Activated CD4-positive, alpha-beta T cell treated with anti-CD3 and anti-CD28 coated beads for 36 hours (primary cell): Measurements from ENCODE around the gene NEO1. TPM values are rescaled to one million over a fixed set of nuclear protein-coding genes. Genes with fewer than 3 reads are reported as not detected.

Experiments used
- ATAC-seq: fragments of 200-7000 bp; cut with Tn5 transposase; one replicate; pipeline ENCODE4 v1.10.0; 2021; ENCODE audit warnings: mild to moderate bottlenecking, moderate library complexity
- CTCF ChIA-PET: fragments of 350-600 bp; sonication (Branson Sonifier 250); formaldehyde crosslinking; loops from one replicate; lab custom pipeline; 2021; ENCODE audit warnings: antibody characterized with exemption; lab: Charles Lee
- POLR2A ChIA-PET: fragments of 350-600 bp; sonication (Branson Sonifier 250); formaldehyde crosslinking; loops from one replicate; lab custom pipeline; 2021; ENCODE audit warnings: antibody characterized with exemption, inconsistent platforms; lab: Charles Lee
- DNase-seq: peaks from one replicate; pipeline ENCODE4 v3.0.0-alpha.2; 2020
- H3K27ac Mint-ChIP-seq: one replicate; pipeline ENCODE4 v1.8.0; 2021; ENCODE audit warnings: mixed read lengths
- H3K27me3 Mint-ChIP-seq: one replicate; pipeline ENCODE4 v1.8.0; 2021; ENCODE audit warnings: mixed read lengths
- H3K36me3 Mint-ChIP-seq: one replicate; pipeline ENCODE4 v1.8.0; 2021; ENCODE audit warnings: low read depth, mixed read lengths
- H3K4me1 Mint-ChIP-seq: one replicate; pipeline ENCODE4 v1.8.0; 2021; ENCODE audit warnings: mixed read lengths
- H3K4me3 Mint-ChIP-seq: one replicate; pipeline ENCODE4 v1.8.0; 2021; ENCODE audit warnings: mild to moderate bottlenecking, moderate library complexity, mixed read lengths
- H3K9me3 Mint-ChIP-seq: one replicate; pipeline ENCODE4 v1.8.0; 2021; ENCODE audit warnings: low read depth, mixed read lengths
- intact Hi-C, 2 experiments: fragments of 100-400 bp; cut with DNase I in 1 of 2; cut with micrococcal nuclease in 1 of 2; formaldehyde crosslinking; loops; one replicate each; pipeline versions ENCODE4 v1.14.2 to v1.15.1; 2022 to 2024; cut with DNase I, micrococcal nuclease
- total RNA-seq, 2 experiments: library from RNA; stranded (reverse); gene quantifications; one replicate each; pipeline ENCODE4 v1.2.3, GENCODE V29; 2021

NEO1 gene
- total RNA-seq, 2 experiments from 2014 or later = 6.6 to 8.0 TPM

DNA sequence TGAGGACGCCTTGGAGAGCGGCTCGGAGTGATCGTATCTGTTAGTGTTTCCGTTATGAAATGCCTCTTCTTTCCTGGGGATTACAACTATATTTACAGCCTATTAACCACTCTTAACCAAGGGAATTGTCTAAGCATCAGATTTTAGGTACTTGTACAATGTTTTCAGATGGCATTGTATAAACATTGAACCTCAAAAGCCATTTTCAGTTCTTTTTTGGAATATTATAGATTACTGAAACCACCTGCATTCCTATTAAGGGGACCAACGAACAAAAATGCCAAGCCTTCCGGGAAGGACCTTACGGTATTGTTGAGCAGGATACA is 1.1 kb downstream of the NEO1 start:
- peaks cover 15% of the 10 kb centered on the region for H3K27me3 Mint-ChIP-seq
- DNase-seq (no peak), ATAC-seq (no peak)
- no peaks in the 10 kb centered on the region for H3K9me3 Mint-ChIP-seq
- CTCF ChIA-PET = no interaction called here
- intact Hi-C loops = loop anchor here (2.0 to 10.0 kb wide), 8 partner anchors 25 to 935 kb away; partner anchors contain the start of genes ARIH1 (in 1 of the 2), BBS4 (in 1 of the 2), HIGD2B (in 1 of the 2) and MYO9A (in 1 of the 2)
- peak overlapping the region; percentile 74 for H3K4me3 Mint-ChIP-seq
- peaks cover 6% of the 10 kb centered on the region for H3K4me1 Mint-ChIP-seq
- POLR2A ChIA-PET = no interaction called here
- peak overlapping the region; percentile 18 for H3K27ac Mint-ChIP-seq
- H3K36me3 Mint-ChIP-seq = no peaks in the 10 kb centered on the region

DNA sequence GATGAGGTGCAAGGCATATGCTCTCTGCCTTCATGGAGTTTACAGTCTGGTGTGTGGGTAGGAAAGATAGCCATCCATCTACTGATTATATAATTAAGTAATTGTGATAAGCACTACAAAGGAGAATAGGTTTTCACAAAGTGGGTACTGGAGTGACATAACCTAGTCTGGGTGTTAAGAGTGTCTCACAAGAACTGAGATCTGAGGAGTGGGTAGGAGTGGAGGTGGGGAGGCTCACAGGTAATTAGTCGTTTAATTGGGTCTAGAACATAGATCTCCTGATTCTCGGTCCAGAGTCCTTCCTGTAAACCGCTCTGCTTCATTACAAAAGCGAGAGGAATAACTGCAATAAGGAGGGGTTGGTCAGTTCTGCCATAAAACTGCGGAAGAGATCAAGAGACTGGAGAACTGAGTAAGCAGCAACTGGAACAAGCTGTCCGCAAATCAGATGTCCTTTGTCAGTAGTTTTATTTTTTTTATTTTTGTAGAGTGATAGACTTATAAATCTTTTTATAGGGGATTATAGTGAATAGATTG is 2.2 kb downstream of the NEO1 start:
- ATAC-seq (no peak), DNase-seq (no peak)
- ChIA-PET POLR2A (no interaction called here), CTCF (no interaction called here)
- Mint-ChIP-seq H3K9me3 (no peaks in the 10 kb centered on the region), H3K4me3 (no peak overlapping the region), H3K27me3 (peaks cover 12% of the 10 kb centered on the region), H3K36me3 (no peaks in the 10 kb centered on the region), H3K4me1 (peaks cover 6% of the 10 kb centered on the region), H3K27ac (no peak overlapping the region)
- intact Hi-C loops = loop anchor here (5.0 to 10.0 kb wide), 5 partner anchors 88 to 782 kb away; partner anchors contain the start of genes ARIH1 (in 1 of the 2), BBS4 (in 1 of the 2), HIGD2B (in 1 of the 2) and NPTN (in 1 of the 2)

DNA sequence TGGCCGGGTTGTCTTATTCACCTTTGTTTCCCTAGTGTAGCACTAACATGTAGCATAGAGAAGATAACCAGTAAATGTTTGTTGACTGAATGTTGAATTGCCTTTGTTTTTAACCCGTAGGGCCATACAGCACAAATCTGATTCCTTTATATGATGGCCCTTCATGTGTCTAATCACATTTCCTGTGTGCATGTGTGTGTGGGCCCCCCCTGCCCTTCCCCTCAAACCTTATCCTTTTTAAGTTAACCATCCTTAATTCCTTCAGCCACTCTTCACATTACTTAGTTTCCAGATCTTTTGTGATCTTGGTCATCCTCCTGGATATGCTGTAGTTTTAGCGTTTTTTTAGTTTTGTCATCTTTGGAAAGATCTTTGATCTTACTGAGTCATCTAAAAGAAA is 4.2 kb downstream of the NEO1 start:
- ATAC-seq (no peak), DNase-seq (no peak)
- Mint-ChIP-seq H3K27ac (no peak overlapping the region), H3K4me1 (peaks cover 6% of the 10 kb centered on the region), H3K9me3 (no peaks in the 10 kb centered on the region), H3K27me3 (peaks cover 6% of the 10 kb centered on the region), H3K36me3 (no peaks in the 10 kb centered on the region), H3K4me3 (no peak overlapping the region)
- intact Hi-C loops = loop anchor here in 1 of 2 experiments (10.0 kb wide), 1 partner anchor 582 kb away; the partner anchor contains the start of gene ARIH1
- ChIA-PET POLR2A (no interaction called here), CTCF (interaction anchor here (0.9 kb wide), 1 partner anchor 9 kb away, joined by 3 read pairs; no protein-coding TSS in a partner anchor)

GRCh38 chr15:73058437-73058836 is 6.2 kb downstream of the NEO1 start:
- no peak for DNase-seq
- Mint-ChIP-seq H3K27me3 (peaks cover 4% of the 10 kb centered on the region), H3K4me1 (peaks cover under 1% of the 10 kb centered on the region), H3K36me3 (no peaks in the 10 kb centered on the region), H3K4me3 (no peak overlapping the region), H3K27ac (no peak overlapping the region), H3K9me3 (no peaks in the 10 kb centered on the region)
- ATAC-seq = no peak
- ChIA-PET CTCF (interaction anchor here (0.8 kb wide), 1 partner anchor 77 kb away, joined by 3 read pairs; no protein-coding TSS in a partner anchor), POLR2A (no interaction called here)
- intact Hi-C loops = loop anchor here in 1 of 2 experiments (10.0 kb wide), 1 partner anchor 584 kb away; the partner anchor contains the start of gene ARIH1

DNA sequence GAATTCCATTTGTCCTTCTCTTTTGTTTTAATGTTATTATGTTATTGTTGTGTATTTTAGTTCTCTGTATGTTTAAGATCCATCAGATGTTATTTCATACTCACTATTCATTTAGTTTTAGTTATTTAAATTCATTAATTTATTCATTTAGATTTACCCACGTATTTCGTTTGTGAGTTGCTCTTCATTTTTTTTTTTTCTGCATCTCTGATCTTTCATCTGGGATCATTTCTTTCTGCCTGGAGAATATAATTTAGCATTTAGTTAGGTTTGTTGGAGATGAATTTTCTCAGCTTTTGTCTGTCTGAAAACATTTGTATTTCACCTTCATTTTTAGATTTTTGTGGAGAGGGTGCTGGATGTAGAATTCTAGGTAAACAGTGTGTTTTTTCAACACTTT is 12.9 kb downstream of the NEO1 start:
- intact Hi-C loops = no loop called here
- no peak overlapping the region for H3K4me3 Mint-ChIP-seq
- ATAC-seq = no peak
- H3K27ac Mint-ChIP-seq = no peak overlapping the region
- CTCF ChIA-PET = interaction anchor here (0.7 kb wide), 1 partner anchor 33 kb away, joined by 3 read pairs; no protein-coding TSS in a partner anchor
- H3K4me1 Mint-ChIP-seq = no peaks in the 10 kb centered on the region
- no peak for DNase-seq
- no peaks in the 10 kb centered on the region for H3K9me3 Mint-ChIP-seq
- H3K36me3 Mint-ChIP-seq = no peaks in the 10 kb centered on the region
- H3K27me3 Mint-ChIP-seq = peaks cover 2% of the 10 kb centered on the region
- POLR2A ChIA-PET = no interaction called here

DNA sequence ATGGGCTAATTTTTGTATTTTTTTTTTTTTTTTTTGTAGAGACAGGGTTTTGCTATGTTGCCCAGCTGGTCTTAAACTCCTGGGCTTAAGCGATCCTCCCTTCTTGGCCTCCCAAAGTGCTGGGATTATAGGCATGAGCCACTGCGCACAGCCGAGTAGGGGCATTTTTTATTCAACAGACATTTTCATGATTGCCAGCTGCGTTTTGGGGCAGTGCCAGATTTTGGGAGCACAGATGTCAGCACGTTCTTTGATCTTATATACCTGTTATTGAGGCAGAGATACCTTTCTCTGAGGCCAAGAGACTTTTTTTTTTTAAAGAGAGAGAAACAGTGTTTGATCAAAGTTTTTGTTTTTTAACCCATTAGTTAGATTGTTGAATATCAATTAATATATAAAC is 16.8 kb downstream of the NEO1 start:
- Mint-ChIP-seq H3K4me1 (no peaks in the 10 kb centered on the region), H3K27me3 (no peaks in the 10 kb centered on the region), H3K36me3 (no peaks in the 10 kb centered on the region), H3K27ac (no peak overlapping the region), H3K4me3 (no peak overlapping the region), H3K9me3 (no peaks in the 10 kb centered on the region)
- ChIA-PET CTCF (no interaction called here), POLR2A (no interaction called here)
- no peak for DNase-seq
- intact Hi-C loops = no loop called here
- ATAC-seq = no peak

GRCh38 chr15:73072894-73073293 is 20.6 kb downstream of the NEO1 start:
- Mint-ChIP-seq H3K27ac (no peak overlapping the region), H3K27me3 (no peaks in the 10 kb centered on the region), H3K36me3 (no peaks in the 10 kb centered on the region), H3K4me1 (no peaks in the 10 kb centered on the region), H3K9me3 (no peaks in the 10 kb centered on the region), H3K4me3 (no peak overlapping the region)
- no peak for ATAC-seq
- ChIA-PET CTCF (no interaction called here), POLR2A (no interaction called here)
- intact Hi-C loops = no loop called here
- no peak for DNase-seq

GRCh38 chr15:73074241-73074640 is 22.0 kb downstream of the NEO1 start:
- Mint-ChIP-seq H3K4me3 (no peak overlapping the region), H3K27me3 (no peaks in the 10 kb centered on the region), H3K9me3 (no peaks in the 10 kb centered on the region), H3K27ac (no peak overlapping the region), H3K36me3 (no peaks in the 10 kb centered on the region), H3K4me1 (no peaks in the 10 kb centered on the region)
- DNase-seq = no peak
- intact Hi-C loops = no loop called here
- no peak for ATAC-seq
- ChIA-PET CTCF (no interaction called here), POLR2A (interaction anchor here (0.5 kb wide), 1 partner anchor 292 kb away, joined by 3 read pairs; no protein-coding TSS in a partner anchor)

- no peaks in the 10 kb centered on the region for H3K4me1 Mint-ChIP-seq
- no peak for ATAC-seq
- no peak overlapping the region for H3K27ac Mint-ChIP-seq
- H3K4me3 Mint-ChIP-seq = no peak overlapping the region
- no peaks in the 10 kb centered on the region for H3K9me3 Mint-ChIP-seq
- no peaks in the 10 kb centered on the region for H3K36me3 Mint-ChIP-seq
- DNase-seq = no peak
- ChIA-PET POLR2A (no interaction called here), CTCF (no interaction called here)
- intact Hi-C loops = no loop called here
- H3K27me3 Mint-ChIP-seq = no peaks in the 10 kb centered on the region
Measured at GRCh38 chr15:73075160-73075859, 23.0 kb downstream of the NEO1 start.

DNA sequence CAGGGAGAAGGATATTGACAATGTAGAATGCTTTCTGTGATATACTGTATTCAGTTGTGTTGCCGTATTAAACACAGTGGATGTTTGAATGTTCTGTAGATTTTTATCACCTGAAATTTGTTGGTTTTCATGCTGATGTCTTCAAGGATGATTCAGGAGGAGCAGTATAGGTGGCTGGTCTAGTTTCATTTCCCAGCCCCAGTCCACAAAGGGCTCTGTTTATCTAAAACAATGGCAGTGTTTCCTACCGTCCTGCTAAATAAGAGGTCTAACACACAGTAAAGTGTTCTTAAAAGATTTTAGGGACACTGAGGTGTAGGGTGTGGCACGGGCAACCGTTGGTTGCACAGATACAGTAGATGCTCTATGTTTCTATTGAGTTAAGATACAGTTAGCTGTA is 26.0 kb downstream of the NEO1 start:
- POLR2A ChIA-PET = no interaction called here
- CTCF ChIA-PET = interaction anchor here (0.6 to 1.6 kb wide), 3 partner anchors 294 to 478 kb away, joined by 3 to 5 read pairs (median 4); no protein-coding TSS in a partner anchor
- no peak overlapping the region for H3K27ac Mint-ChIP-seq
- no peak for DNase-seq
- ATAC-seq = no peak
- H3K27me3 Mint-ChIP-seq = no peaks in the 10 kb centered on the region
- intact Hi-C loops = loop anchor here in 1 of 2 experiments (2.0 kb wide), 1 partner anchor 25 kb away; the partner anchor contains the start of gene NEO1
- no peaks in the 10 kb centered on the region for H3K9me3 Mint-ChIP-seq
- no peaks in the 10 kb centered on the region for H3K36me3 Mint-ChIP-seq
- no peaks in the 10 kb centered on the region for H3K4me1 Mint-ChIP-seq
- H3K4me3 Mint-ChIP-seq = no peak overlapping the region

DNA sequence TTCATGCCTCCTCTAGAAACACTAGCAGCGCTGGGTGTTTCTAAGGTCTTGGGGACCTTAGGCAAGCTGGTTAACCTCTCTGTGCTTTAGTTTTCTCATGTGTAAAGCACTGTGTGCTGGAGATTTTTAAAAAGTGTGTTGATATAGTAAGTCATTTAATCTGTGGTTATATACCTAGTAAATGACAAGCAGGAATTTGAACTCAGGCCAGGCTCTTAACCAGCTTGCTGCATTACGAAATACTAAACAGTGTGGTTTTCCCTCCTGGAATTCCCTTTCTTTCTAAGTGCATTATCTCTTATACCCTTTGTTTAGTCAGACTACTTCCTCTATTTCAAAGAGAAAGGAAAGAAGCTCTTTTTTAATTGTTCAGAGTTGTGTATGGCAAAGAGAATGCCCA is 26.5 kb downstream of the NEO1 start:
- H3K4me3 Mint-ChIP-seq = no peak overlapping the region
- DNase-seq = no peak
- H3K36me3 Mint-ChIP-seq = no peaks in the 10 kb centered on the region
- H3K27ac Mint-ChIP-seq = no peak overlapping the region
- intact Hi-C loops = loop anchor here in 1 of 2 experiments (2.0 kb wide), 1 partner anchor 26 kb away; the partner anchor contains the start of gene NEO1
- no peaks in the 10 kb centered on the region for H3K27me3 Mint-ChIP-seq
- no peaks in the 10 kb centered on the region for H3K4me1 Mint-ChIP-seq
- POLR2A ChIA-PET = no interaction called here
- CTCF ChIA-PET = interaction anchor here (1.6 kb wide), 2 partner anchors 294 to 357 kb away, joined by 4 to 5 read pairs; no protein-coding TSS in a partner anchor
- no peak for ATAC-seq
- H3K9me3 Mint-ChIP-seq = no peaks in the 10 kb centered on the region
